ENCODE measurements around the gene BTAF1. TPM values are rescaled to one million over a fixed set of nuclear protein-coding genes. Genes with fewer than 3 reads are reported as not detected.

Gene BTAF1
- total RNA-seq, 4 donors from 2014 or later = 23.9 to 58.6 (median 37.0) TPM

DNA sequence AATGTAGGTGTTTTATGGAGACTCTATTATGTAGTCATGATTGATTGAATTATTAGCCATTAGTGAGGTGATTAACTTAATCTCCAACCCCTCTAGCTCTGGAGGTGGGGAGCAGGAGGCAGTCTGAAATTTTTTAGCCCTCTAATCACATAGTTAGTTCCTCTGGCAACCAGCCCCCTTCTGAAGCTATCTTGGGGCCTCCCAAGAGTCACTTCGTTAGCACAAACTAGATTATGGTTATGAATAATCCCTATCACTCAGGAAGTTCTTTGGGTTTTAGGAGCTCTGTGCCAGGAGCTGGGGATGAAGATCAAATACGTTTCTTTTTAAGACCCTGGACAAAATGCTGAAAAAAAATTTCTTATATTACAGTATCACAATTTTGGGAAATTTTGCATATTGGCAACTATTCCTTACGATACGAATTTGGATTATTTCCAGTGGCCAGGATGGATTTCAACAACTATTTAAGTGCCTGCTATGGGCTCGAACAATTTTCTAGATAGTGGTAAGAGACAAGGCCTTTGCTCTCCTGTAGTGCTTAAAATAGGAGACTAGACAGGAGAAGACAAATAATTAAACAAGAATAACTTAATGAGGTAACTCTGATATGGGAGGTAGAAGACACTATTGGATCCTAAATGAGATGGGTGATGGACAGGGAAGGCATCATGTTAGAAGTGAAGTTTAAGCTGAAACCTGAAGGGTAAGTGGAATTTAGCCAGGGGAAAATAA is 52.9 kb downstream of the BTAF1 start:
- intact Hi-C loops (cut with DNase I; ENCODE audit: low total_unique reads) = no loop called here
- Histone ChIP-seq H3K27me3 (no peaks in the 10 kb centered on the region), H3K9me3 (no peaks in the 10 kb centered on the region), H3K4me1 (no peaks in the 10 kb centered on the region), H3K36me3 (peaks cover 0 to 9% (median 2%) of the 10 kb centered on the region in 4 donors), H3K4me3 (no peak overlapping the region), H3K27ac (no peak overlapping the region)
- DNase-seq = no peak
- 85 to 90% methylated on average over 4 to 5 of the region's 5 CpGs for WGBS, 2 donors (ENCODE audit: low coverage in 1 of 2)
- TF ChIP-seq EP300 (IDR thresholded peaks at IDR 0.05; ENCODE audit: low read depth) = no peak
- TF ChIP-seq, protein P1, sequence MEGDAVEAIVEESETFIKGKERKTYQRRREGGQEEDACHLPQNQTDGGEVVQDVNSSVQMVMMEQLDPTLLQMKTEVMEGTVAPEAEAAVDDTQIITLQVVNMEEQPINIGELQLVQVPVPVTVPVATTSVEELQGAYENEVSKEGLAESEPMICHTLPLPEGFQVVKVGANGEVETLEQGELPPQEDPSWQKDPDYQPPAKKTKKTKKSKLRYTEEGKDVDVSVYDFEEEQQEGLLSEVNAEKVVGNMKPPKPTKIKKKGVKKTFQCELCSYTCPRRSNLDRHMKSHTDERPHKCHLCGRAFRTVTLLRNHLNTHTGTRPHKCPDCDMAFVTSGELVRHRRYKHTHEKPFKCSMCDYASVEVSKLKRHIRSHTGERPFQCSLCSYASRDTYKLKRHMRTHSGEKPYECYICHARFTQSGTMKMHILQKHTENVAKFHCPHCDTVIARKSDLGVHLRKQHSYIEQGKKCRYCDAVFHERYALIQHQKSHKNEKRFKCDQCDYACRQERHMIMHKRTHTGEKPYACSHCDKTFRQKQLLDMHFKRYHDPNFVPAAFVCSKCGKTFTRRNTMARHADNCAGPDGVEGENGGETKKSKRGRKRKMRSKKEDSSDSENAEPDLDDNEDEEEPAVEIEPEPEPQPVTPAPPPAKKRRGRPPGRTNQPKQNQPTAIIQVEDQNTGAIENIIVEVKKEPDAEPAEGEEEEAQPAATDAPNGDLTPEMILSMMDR (IDR thresholded peaks at IDR 0.05) = no peak
- no peak for TF ChIP-seq POLR2AphosphoS5 (IDR thresholded peaks at IDR 0.05)
- TF ChIP-seq POLR2A (IDR thresholded peaks at IDR 0.05) = no peak
- in situ Hi-C loops (cut with MboI; ENCODE audit: low pct_ligation_motif_present in 1 of 4, low pct_unique_long_range_greater_than_20kb in 1 of 4, low sequenced_read_pairs in 3 of 4) = no loop called here

DNA sequence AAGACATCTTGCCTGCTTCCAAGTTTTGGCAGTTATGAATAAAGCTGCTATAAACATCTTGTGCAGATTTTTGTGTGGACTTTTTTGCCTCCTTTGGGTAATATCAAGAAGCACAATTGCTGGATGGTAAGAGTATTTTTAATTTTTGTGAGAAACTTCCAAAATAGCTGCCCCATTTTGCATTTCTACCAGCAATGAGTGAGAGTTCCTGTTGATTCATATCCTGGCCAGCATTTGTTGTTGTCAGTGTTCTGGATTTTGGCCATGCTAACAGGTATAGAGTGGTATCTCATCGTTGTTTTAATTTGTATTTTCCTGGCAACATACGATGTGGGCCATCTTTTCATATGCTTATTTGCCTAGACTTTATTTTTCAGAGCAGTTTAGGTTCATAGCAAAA is 53.9 kb downstream of the BTAF1 start:
- no peaks in the 10 kb centered on the region for H3K4me1 ChIP-seq
- no peak for DNase-seq
- H3K36me3 ChIP-seq = peaks cover 0 to 13% (median 6%) of the 10 kb centered on the region in 4 donors
- 92 to 100% methylated on average over 2 of the region's 2 CpGs for WGBS, 2 donors (ENCODE audit: low coverage in 1 of 2)
- no peaks in the 10 kb centered on the region for H3K9me3 ChIP-seq
- no peak overlapping the region for H3K27ac ChIP-seq
- in situ Hi-C loops (cut with MboI; ENCODE audit: low pct_ligation_motif_present in 1 of 4, low pct_unique_long_range_greater_than_20kb in 1 of 4, low sequenced_read_pairs in 3 of 4) (no loop called here), intact Hi-C loops (cut with DNase I; ENCODE audit: low total_unique reads) (no loop called here)
- H3K4me3 ChIP-seq = no peak overlapping the region
- no peaks in the 10 kb centered on the region for H3K27me3 ChIP-seq
- TF ChIP-seq POLR2A (IDR thresholded peaks at IDR 0.05) = no peak
- TF ChIP-seq, protein P1 (IDR thresholded peaks at IDR 0.05) = no peak
- TF ChIP-seq POLR2AphosphoS5 (IDR thresholded peaks at IDR 0.05) = no peak
- TF ChIP-seq EP300 (IDR thresholded peaks at IDR 0.05; ENCODE audit: low read depth) = no peak

DNA sequence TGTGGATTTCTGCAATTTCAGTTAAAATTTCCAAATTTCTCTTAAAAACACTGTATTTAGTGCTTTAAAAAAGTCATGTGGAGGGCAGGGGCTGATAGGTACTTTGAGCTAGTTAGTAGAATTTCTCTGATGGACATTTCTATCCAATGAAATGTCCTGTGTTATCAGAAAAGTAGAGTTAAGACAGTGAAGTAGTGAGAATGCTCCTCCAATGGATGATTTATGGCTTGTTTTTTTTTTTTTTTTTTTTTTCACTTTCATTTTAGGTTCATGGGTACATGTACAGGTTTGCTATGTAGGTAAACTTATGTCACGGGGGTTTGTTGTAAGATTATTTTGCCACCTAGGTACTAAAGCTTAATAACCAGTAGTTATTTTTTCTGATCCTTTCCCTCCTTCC is 55.0 kb downstream of the BTAF1 start:
- no peak for DNase-seq
- Histone ChIP-seq H3K36me3 (peaks cover 0 to 23% (median 10%) of the 10 kb centered on the region in 4 donors), H3K27me3 (no peaks in the 10 kb centered on the region), H3K27ac (no peak overlapping the region), H3K4me3 (no peak overlapping the region), H3K4me1 (no peaks in the 10 kb centered on the region), H3K9me3 (no peaks in the 10 kb centered on the region)
- 93% methylated on average over 1 of the region's 1 CpG; no CpG with 5 or more reads in 1 of the 2 donors for WGBS, 2 donors (ENCODE audit: low coverage in 1 of 2)
- intact Hi-C loops (cut with DNase I; ENCODE audit: low total_unique reads) = no loop called here
- in situ Hi-C loops (cut with MboI; ENCODE audit: low pct_ligation_motif_present in 1 of 4, low pct_unique_long_range_greater_than_20kb in 1 of 4, low sequenced_read_pairs in 3 of 4) = no loop called here
- TF ChIP-seq EP300 (IDR thresholded peaks at IDR 0.05; ENCODE audit: low read depth) (no peak), POLR2AphosphoS5 (IDR thresholded peaks at IDR 0.05) (no peak), POLR2A (IDR thresholded peaks at IDR 0.05) (no peak)
- TF ChIP-seq, protein P1 (IDR thresholded peaks at IDR 0.05) = no peak

- in situ Hi-C loops (cut with MboI; ENCODE audit: low pct_ligation_motif_present in 1 of 4, low pct_unique_long_range_greater_than_20kb in 1 of 4, low sequenced_read_pairs in 3 of 4) = no loop called here
- H3K4me1 ChIP-seq = no peaks in the 10 kb centered on the region
- DNase-seq = no peak
- no peak overlapping the region for H3K27ac ChIP-seq
- WGBS, 2 donors (ENCODE audit: low coverage in 1 of 2) = 88 to 100% methylated on average over 1 of the region's 1 CpG
- peaks cover 0 to 40% (median 15%) of the 10 kb centered on the region in 4 donors for H3K36me3 ChIP-seq
- H3K4me3 ChIP-seq = no peak overlapping the region
- TF ChIP-seq EP300 (IDR thresholded peaks at IDR 0.05; ENCODE audit: low read depth) (no peak), POLR2AphosphoS5 (IDR thresholded peaks at IDR 0.05) (no peak), POLR2A (IDR thresholded peaks at IDR 0.05) (no peak)
- TF ChIP-seq, protein P1 (IDR thresholded peaks at IDR 0.05) = no peak
- intact Hi-C loops (cut with DNase I; ENCODE audit: low total_unique reads) = no loop called here
- H3K27me3 ChIP-seq = no peaks in the 10 kb centered on the region
- no peaks in the 10 kb centered on the region for H3K9me3 ChIP-seq
Measured at GRCh38 chr10:91980319-91980718, 56.7 kb downstream of the BTAF1 start.
